ENCODE results near the gene FKBP4.

Gene FKBP4

GRCh38 chr12:2775431-2775830 is 19.3 kb upstream of the FKBP4 start:
- no peak overlapping the region for H3K4me3 ChIP-seq (ENCODE audit: low read length)
- H4K20me1 ChIP-seq (ENCODE audit: control insufficient read depth, insufficient read depth, low read depth, low read length): no peaks in the 10 kb centered on the region
- H3K4me1 ChIP-seq (ENCODE audit: control insufficient read depth, low read length): peaks cover 6% of the 10 kb centered on the region
- peaks cover 7% of the 10 kb centered on the region for H3K27me3 ChIP-seq (ENCODE audit: control insufficient read depth, low read length)
- no peak for TF ChIP-seq CTCF (IDR thresholded peaks at IDR 0.05; ENCODE audit: low read depth, low read length, poor library complexity, severe bottlenecking)
- no peak for TF ChIP-seq EZH2phosphoT487 (IDR thresholded peaks at IDR 0.05; ENCODE audit: borderline replicate concordance, low read length)
- no peaks in the 10 kb centered on the region for H3K9me3 ChIP-seq (ENCODE audit: control insufficient read depth, insufficient read depth, low read length)
- no peaks in the 10 kb centered on the region for H3K36me3 ChIP-seq (ENCODE audit: control insufficient read depth, low read length)
- H3K9me2 ChIP-seq (replicated peaks; ENCODE audit: control insufficient read depth, low read length): no peaks in the 10 kb centered on the region
- no peak overlapping the region for H3K27ac ChIP-seq (ENCODE audit: low read depth, low read length)
- H3F3A ChIP-seq (ENCODE audit: control insufficient read depth, insufficient read depth): no peaks in the 10 kb centered on the region
- no peak overlapping the region for H3K4me2 ChIP-seq (ENCODE audit: low read length)
- H3K79me2 ChIP-seq (ENCODE audit: control insufficient read depth, low read length): no peaks in the 10 kb centered on the region

- Histone ChIP-seq H3K27me3 (ENCODE audit: control insufficient read depth, low read length) (peaks cover 7% of the 10 kb centered on the region), H3K4me1 (ENCODE audit: control insufficient read depth, low read length) (peaks cover 6% of the 10 kb centered on the region), H3K36me3 (ENCODE audit: control insufficient read depth, low read length) (no peaks in the 10 kb centered on the region), H3K9me3 (ENCODE audit: control insufficient read depth, insufficient read depth, low read length) (no peaks in the 10 kb centered on the region), H3F3A (ENCODE audit: control insufficient read depth, insufficient read depth) (no peaks in the 10 kb centered on the region), H3K4me3 (ENCODE audit: low read length) (no peak overlapping the region), H3K9me2 (replicated peaks; ENCODE audit: control insufficient read depth, low read length) (no peaks in the 10 kb centered on the region), H3K4me2 (ENCODE audit: low read length) (no peak overlapping the region), H3K79me2 (ENCODE audit: control insufficient read depth, low read length) (no peaks in the 10 kb centered on the region), H4K20me1 (ENCODE audit: control insufficient read depth, insufficient read depth, low read depth, low read length) (no peaks in the 10 kb centered on the region), H3K27ac (ENCODE audit: low read depth, low read length) (no peak overlapping the region)
- no peak for TF ChIP-seq EZH2phosphoT487 (IDR thresholded peaks at IDR 0.05; ENCODE audit: borderline replicate concordance, low read length)
- TF ChIP-seq CTCF (IDR thresholded peaks at IDR 0.05; ENCODE audit: low read depth, low read length, poor library complexity, severe bottlenecking): no peak
These were observed 18.5 kb upstream of the FKBP4 start for GRCh38 chr12:2776129-2776806.

- Histone ChIP-seq H3K4me2 (ENCODE audit: low read length) (no peak overlapping the region), H3F3A (ENCODE audit: control insufficient read depth, insufficient read depth) (no peaks in the 10 kb centered on the region), H3K9me3 (ENCODE audit: control insufficient read depth, insufficient read depth, low read length) (no peaks in the 10 kb centered on the region), H3K36me3 (ENCODE audit: control insufficient read depth, low read length) (no peaks in the 10 kb centered on the region), H4K20me1 (ENCODE audit: control insufficient read depth, insufficient read depth, low read depth, low read length) (no peaks in the 10 kb centered on the region), H3K9me2 (replicated peaks; ENCODE audit: control insufficient read depth, low read length) (no peaks in the 10 kb centered on the region), H3K27me3 (ENCODE audit: control insufficient read depth, low read length) (peaks cover 18% of the 10 kb centered on the region), H3K79me2 (ENCODE audit: control insufficient read depth, low read length) (no peaks in the 10 kb centered on the region), H3K4me1 (ENCODE audit: control insufficient read depth, low read length) (peaks cover 9% of the 10 kb centered on the region), H3K27ac (ENCODE audit: low read depth, low read length) (no peak overlapping the region), H3K4me3 (ENCODE audit: low read length) (no peak overlapping the region)
- TF ChIP-seq EZH2phosphoT487 (IDR thresholded peaks at IDR 0.05; ENCODE audit: borderline replicate concordance, low read length) (no peak), CTCF (IDR thresholded peaks at IDR 0.05; ENCODE audit: low read depth, low read length, poor library complexity, severe bottlenecking) (no peak)
These were observed 15.5 kb upstream of the FKBP4 start for GRCh38 chr12:2779281-2779680.

Data from DOHH2 (cell line).